Right ventricle myocardium superior (tissue), 1 donor: ENCODE measurements around the gene TNFSF18. TPM values are rescaled to one million over a fixed set of nuclear protein-coding genes. Genes with fewer than 3 reads are reported as not detected.
"Not testable (repeated sequence)": the region's sequence is repeated elsewhere in the genome, so short reads cannot be mapped to it uniquely, and the experiment has no call there.

Source experiments
- ATAC-seq: fragments of 200-7000 bp; cut with Tn5 transposase; one replicate; pipeline ENCODE4 v1.9.1; 2020; ENCODE audit warnings: mild to moderate bottlenecking; ENCODE audit not compliant: poor library complexity
- DNase-seq: peaks from one replicate; pipeline ENCODE4 v3.0.0-alpha.2; 2020
- intact Hi-C: fragments of 100-400 bp; cut with DNase I; formaldehyde crosslinking; loops from one replicate; pipeline ENCODE4 v1.11.2; 2022
- long read RNA-seq: library from polyadenylated mRNA; unstranded; transcript quantifications from one replicate; pipeline ENCODE4 v2.0.0, GENCODE V29; 2021
- total RNA-seq: library from RNA; stranded (reverse); fragmentation: NEBNext Ultra II Directional; extraction: Animal tissue kit (Norgen Biotek cat#: 25700); gene quantifications from one replicate; pipeline ENCODE4 v1.2.1, GENCODE V29; 2021
- donor health status: DM: no; HTN: yes; CAD: no; lungs with severe emphysema.

Gene TNFSF18, protein sequence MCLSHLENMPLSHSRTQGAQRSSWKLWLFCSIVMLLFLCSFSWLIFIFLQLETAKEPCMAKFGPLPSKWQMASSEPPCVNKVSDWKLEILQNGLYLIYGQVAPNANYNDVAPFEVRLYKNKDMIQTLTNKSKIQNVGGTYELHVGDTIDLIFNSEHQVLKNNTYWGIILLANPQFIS
- not detected for total RNA-seq
- long read RNA-seq = 0 reads

DNA sequence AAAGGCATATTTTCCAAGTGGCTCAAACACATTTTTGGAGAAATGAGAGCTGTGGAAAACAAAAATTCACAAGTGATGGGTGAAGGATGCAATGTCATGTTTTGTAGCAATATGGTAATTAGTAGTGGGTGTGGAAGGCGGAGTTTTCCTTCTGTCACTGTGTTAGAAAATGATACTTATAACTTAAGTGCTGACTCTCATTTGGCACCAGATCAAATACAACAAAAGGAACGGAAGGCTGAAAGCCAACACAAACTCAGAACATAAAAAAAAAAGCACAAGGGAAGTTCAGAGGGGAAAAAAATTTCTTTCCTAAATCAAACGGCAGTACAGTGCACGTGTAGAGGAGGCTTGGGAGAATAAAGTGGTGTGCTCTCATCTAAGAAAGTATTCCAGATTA lies at the start of gene TNFSF18:
Gene TNFSF18 (minus strand): TSS at position 77 of the 400 bp plus-strand sequence. CDS start 45 bp downstream, at position 32.
- peak; percentile 82 for ATAC-seq
- intact Hi-C loops = no loop called here
- DNase-seq = no peak

GRCh38 chr1:173099166-173099565 lies 48.4 kb upstream of the TNFSF18 start:
- no peak for DNase-seq
- intact Hi-C loops = no loop called here
- no peak for ATAC-seq

- ATAC-seq (no peak), DNase-seq (no peak)
- intact Hi-C loops = no loop called here
These were observed 47.4 kb upstream of the TNFSF18 start for GRCh38 chr1:173098117-173098516.

DNA sequence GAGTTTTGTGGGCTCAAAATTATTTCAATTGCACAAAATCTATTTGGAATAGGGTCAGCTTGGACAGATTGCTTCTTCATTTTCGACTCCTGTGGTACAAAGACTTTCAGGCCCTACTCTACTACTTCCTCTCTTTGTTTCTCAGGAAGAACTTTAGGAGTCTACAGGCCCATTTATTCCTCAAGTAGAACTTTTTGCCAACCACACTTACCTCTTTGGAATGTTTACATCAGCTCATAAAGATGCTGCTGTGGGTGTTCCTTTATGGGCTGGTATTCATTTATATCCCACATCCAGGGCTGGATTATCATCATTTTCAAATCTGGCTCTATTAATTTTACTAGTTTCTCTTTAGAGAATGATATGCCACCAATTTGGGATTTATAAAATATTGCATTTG lies 46.3 kb upstream of the TNFSF18 start:
- ATAC-seq (no peak), DNase-seq (no peak)
- intact Hi-C loops = no loop called here

DNA sequence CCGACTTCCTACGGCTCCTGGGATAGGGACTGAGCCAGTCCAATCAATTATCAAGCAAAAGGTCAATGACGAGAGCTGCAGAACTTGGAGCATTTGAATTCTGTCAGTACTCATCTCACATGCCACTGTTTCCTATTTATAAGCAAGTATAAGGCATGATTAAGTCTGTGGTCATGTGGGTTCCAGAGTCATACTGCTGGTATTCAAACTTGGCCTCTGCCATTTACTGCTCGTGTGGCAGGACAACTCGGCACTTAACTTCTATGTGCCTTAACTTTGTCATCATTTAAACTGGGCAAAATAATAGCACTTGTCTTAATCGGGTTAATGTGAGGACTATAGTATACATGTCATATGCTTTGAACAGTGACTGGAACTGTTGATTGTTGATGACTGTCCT lies 44.9 kb upstream of the TNFSF18 start:
- DNase-seq = no peak
- intact Hi-C loops = no loop called here
- peak; percentile 53 for ATAC-seq

DNA sequence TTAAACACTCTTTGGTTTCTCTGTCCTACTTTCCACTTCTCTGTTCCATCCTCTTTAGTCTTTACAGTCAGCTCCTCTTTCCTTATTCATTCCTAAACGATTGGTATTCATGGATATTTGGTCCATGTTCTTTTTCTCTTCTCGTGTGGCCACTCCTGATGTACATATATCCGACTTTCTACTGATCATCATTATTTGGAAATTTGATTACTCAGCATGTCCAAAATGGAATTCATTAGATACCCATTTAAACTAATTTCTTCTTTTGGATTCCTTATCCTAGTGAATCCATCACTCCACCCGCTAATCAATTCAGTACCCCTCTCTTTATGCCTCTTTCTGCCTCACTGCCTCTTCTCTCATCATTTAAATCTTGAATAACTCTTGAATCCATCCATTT lies 43.8 kb upstream of the TNFSF18 start:
- ATAC-seq (no peak), DNase-seq (no peak)
- intact Hi-C loops = no loop called here

- no peak for DNase-seq
- intact Hi-C loops = no loop called here
These were observed 43.1 kb upstream of the TNFSF18 start for GRCh38 chr1:173093691-173094445.

GRCh38 chr1:173084292-173084691 lies 33.6 kb upstream of the TNFSF18 start:
- no peak for DNase-seq
- intact Hi-C loops = no loop called here
- no peak for ATAC-seq

More at GRCh38 chr1:173093691-173094445, 43.1 kb upstream of the TNFSF18 start:
- ATAC-seq = no peak

DNA sequence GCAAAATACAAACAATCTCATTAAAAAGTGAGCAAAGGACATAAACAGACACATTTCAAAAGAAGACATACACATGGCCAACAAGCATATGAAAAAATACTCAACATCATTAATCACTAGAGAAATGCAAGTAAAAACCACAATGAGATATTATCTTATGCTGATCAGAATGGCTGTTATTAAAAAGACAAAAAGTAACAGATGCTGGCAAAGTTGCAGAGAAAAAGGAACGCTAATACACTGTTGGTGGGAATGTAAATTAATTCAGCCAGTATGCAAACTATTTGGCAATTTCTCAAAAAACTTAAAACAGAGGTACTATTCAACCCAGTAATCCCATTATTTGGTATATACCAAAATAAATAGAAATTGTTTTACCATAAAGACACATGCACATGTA lies 32.2 kb upstream of the TNFSF18 start:
- no peak for ATAC-seq
- no peak for DNase-seq
- intact Hi-C loops = no loop called here

GRCh38 chr1:173074217-173074616 lies 23.5 kb upstream of the TNFSF18 start:
- ATAC-seq, DNase-seq, intact Hi-C loops: not testable (repeated sequence)

- intact Hi-C loops = no loop called here
- no peak for DNase-seq
- no peak for ATAC-seq
These were observed 13.3 kb upstream of the TNFSF18 start for GRCh38 chr1:173064011-173064410.

DNA sequence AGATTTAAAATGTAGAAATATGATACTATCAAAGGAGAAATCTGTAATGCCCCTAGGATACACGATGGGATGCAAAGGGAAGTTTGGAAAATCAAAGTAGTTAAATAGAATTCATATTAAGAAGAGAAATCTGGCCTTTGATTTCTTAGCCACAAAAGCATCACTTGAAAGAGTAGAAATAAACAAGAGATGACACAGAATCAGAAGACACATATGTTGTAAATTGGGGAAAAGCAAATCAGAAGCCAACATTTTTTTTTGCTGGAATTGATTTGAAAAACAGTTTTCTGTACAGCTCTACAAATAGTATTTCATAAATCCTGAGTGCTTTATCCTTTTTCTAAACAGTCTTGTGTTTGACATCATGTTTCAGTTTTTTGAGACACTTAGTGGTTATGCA lies 12.4 kb upstream of the TNFSF18 start:
- ATAC-seq = no peak

GRCh38 chr1:173062150-173062938 lies 11.6 kb upstream of the TNFSF18 start:
- peak; percentile 27 for ATAC-seq

More for the DNA sequence above, 12.4 kb upstream of the TNFSF18 start:
- no peak for DNase-seq
- intact Hi-C loops = no loop called here

DNA sequence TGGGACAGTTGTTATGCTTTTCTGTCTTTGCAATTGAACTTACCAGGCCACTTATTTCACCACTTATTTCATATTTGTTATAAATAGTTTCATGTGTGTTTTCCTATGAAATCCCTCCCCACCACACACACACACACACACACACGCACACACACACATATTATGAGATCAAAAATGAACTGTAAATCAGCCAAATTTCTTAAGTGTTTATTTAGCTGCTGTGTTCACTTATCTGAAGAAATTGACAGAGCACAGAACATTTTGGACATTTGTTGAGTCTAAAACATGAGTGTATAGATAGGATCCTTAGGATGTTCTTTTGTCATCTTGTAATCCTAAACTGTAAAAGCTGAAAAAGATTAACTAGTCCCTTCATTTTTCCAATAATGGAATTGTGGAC lies 7.8 kb upstream of the TNFSF18 start:
- ATAC-seq = no peak
- intact Hi-C loops = no loop called here
- no peak for DNase-seq

More at GRCh38 chr1:173062150-173062938, 11.6 kb upstream of the TNFSF18 start:
- intact Hi-C loops = no loop called here
- no peak for DNase-seq

GRCh38 chr1:173057984-173058383 lies 7.2 kb upstream of the TNFSF18 start:
- ATAC-seq = no peak
- intact Hi-C loops = no loop called here
- no peak for DNase-seq

GRCh38 chr1:173056365-173056764 lies 5.6 kb upstream of the TNFSF18 start:
- intact Hi-C loops = no loop called here
- ATAC-seq (no peak), DNase-seq (no peak)

DNA sequence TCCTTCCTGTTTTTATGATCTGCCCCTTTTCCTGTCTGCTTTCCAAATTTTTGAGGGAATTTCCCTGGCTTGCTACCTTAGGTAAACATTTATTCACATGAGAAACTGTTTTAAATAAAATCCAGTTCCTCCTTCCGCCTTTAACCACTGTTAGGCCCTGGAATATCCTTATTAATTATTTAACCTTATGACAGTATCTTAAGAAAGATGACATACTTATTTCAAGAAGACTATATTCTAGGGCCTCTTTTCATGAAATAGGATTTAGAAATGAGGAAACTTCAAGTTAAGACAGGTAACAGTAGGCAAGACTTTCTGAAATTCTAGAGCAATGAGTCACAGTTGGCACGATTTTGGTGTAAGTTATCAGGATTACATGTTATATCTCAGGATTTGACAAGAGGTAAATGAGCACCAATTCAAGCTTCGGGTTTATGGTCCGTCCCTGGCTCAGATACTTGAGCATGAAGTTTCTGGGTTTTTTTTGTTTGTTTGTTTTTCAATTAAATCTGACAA lies 2.0 kb upstream of the TNFSF18 start:
- intact Hi-C loops = no loop called here
- ATAC-seq (no peak), DNase-seq (no peak)

DNA sequence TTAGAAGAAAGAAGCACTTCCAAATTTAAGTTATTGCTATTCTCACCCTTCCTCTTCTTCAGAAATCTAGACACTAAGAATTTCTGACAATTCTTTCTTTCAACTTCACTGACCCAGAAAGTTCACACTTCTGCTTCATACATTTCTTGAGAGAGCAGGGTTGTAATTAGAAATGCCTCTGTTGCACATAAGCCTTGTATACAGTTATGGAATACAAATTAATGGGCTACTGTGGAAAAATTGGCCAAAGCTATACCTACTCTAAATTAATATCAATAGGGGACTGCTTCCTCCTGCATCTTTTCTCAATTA lies 1.5 kb downstream of the TNFSF18 start:
- ATAC-seq = no peak
- no peak for DNase-seq
- intact Hi-C loops = no loop called here

- ATAC-seq = no peak
- intact Hi-C loops = no loop called here
These were observed 2.0 kb downstream of the TNFSF18 start for GRCh38 chr1:173048621-173049321.

More at GRCh38 chr1:173048621-173049321, 2.0 kb downstream of the TNFSF18 start:
- DNase-seq = no peak
